C4-2B (cell line): ENCODE data around the gene NCOA1.

Experiments used
- ZFX ChIP-seq: fragments of 450-650 bp; IDR thresholded peaks from 2 replicates; pipeline ENCODE4 v1.6.1; 2017
- TF ChIP-seq, protein P1 (sequence below): fragments of 450-650 bp; conservative IDR thresholded peaks from 2 replicates; pipeline ENCODE4 v1.5.1; 2017; ENCODE audit warnings: mild to moderate bottlenecking

DNA sequence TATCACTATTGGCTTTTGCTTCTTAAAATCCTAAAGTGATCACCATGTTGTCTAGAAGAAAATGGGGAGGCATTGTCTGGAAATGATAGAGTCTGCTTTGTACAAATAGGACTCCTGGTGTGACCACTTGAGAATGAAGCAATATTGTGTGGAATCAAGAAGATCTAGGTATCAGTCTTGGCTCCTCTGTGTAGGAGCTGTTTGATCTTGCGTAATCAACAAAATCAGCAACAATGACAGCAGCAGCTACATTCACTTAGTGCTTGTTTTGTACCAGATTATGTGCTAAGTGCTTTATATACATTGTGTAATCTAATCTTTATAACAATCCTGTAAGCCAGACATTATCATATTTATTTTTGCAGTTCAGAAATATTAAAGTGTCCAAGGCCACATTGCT, 17.8 kb downstream of the NCOA1 start:
- TF ChIP-seq, protein P1, sequence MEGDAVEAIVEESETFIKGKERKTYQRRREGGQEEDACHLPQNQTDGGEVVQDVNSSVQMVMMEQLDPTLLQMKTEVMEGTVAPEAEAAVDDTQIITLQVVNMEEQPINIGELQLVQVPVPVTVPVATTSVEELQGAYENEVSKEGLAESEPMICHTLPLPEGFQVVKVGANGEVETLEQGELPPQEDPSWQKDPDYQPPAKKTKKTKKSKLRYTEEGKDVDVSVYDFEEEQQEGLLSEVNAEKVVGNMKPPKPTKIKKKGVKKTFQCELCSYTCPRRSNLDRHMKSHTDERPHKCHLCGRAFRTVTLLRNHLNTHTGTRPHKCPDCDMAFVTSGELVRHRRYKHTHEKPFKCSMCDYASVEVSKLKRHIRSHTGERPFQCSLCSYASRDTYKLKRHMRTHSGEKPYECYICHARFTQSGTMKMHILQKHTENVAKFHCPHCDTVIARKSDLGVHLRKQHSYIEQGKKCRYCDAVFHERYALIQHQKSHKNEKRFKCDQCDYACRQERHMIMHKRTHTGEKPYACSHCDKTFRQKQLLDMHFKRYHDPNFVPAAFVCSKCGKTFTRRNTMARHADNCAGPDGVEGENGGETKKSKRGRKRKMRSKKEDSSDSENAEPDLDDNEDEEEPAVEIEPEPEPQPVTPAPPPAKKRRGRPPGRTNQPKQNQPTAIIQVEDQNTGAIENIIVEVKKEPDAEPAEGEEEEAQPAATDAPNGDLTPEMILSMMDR, result no peak
- TF ChIP-seq ZFX, result no peak
